ENCODE data around the gene CRNKL1. TPM values are rescaled to one million over a fixed set of nuclear protein-coding genes. Genes with fewer than 3 reads are reported as not detected.
A peak's percentile ranks its signal among the peaks of the same experiment; 100 is the strongest.

The CRNKL1 gene
- total and polyA plus RNA-seq, 7 donors, result 20.1 to 30.6 (median 23.2) TPM

- peak overlapping the region; percentile 60 for H3K4me3 ChIP-seq
- peaks cover 2 to 14% of the 10 kb centered on the region in 2 donors for H3K36me3 ChIP-seq (ENCODE audit: insufficient read depth in 1 of 2, low read depth in 1 of 2)
- no peak for TF ChIP-seq CTCF (IDR thresholded peaks at IDR 0.05)
- H3K27me3 ChIP-seq (ENCODE audit: insufficient read depth in 3 of 3, low read length in 2 of 3), result no peaks in the 10 kb centered on the region
- ATAC-seq (peak; percentile 47 to 63 (median 54)), DNase-seq (no peak)
- H3K27ac ChIP-seq, result peak overlapping the region; percentile 94
- H3K9me3 ChIP-seq, result no peaks in the 10 kb centered on the region
- intact Hi-C loops (cut with DNase I), result loop anchor here in 1 of 2 donors (5.0 kb wide), 1 partner anchor 48 kb away; no protein-coding TSS in a partner anchor
- H3K4me1 ChIP-seq, result peaks cover 26% of the 10 kb centered on the region
- 14 to 20% (median 19%) methylated on average over 4 of the region's 4 CpGs for WGBS, 3 donors
Observed at GRCh38 chr20:20089018-20089417, 36.8 kb upstream of the CRNKL1 start.

GRCh38 chr20:20085812-20086211, 33.5 kb upstream of the CRNKL1 start:
- Histone ChIP-seq H3K36me3 (ENCODE audit: insufficient read depth in 1 of 2, low read depth in 1 of 2) (no peaks in the 10 kb centered on the region), H3K9me3 (no peaks in the 10 kb centered on the region), H3K27me3 (ENCODE audit: insufficient read depth in 3 of 3, low read length in 2 of 3) (no peaks in the 10 kb centered on the region), H3K4me3 (peak overlapping the region; percentile 60), H3K27ac (peak overlapping the region; percentile 94), H3K4me1 (peaks cover 32% of the 10 kb centered on the region)
- TF ChIP-seq CTCF (IDR thresholded peaks at IDR 0.05), result no peak
- intact Hi-C loops (cut with DNase I), result loop anchor here in 1 of 2 donors (5.0 kb wide), 1 partner anchor 51 kb away; no protein-coding TSS in a partner anchor
- peak; percentile 69 to 79 (median 79) for ATAC-seq
- 10 to 15% (median 12%) methylated on average over 2 of the region's 2 CpGs for WGBS, 3 donors
- peak in 1 of 2 donors; percentile 67 for DNase-seq

GRCh38 chr20:20085071-20085470, 32.8 kb upstream of the CRNKL1 start:
- intact Hi-C loops (cut with DNase I), result loop anchor here in 1 of 2 donors (5.0 kb wide), 1 partner anchor 52 kb away; no protein-coding TSS in a partner anchor
- H3K4me3 ChIP-seq, result peak overlapping the region; percentile 60
- H3K27ac ChIP-seq, result peak overlapping the region; percentile 94
- ATAC-seq (peak; percentile 72 to 86 (median 84)), DNase-seq (peak; percentile 78 to 92)
- H3K36me3 ChIP-seq (ENCODE audit: insufficient read depth in 1 of 2, low read depth in 1 of 2), result no peaks in the 10 kb centered on the region
- no peaks in the 10 kb centered on the region for H3K27me3 ChIP-seq (ENCODE audit: insufficient read depth in 3 of 3, low read length in 2 of 3)
- peaks cover 26% of the 10 kb centered on the region for H3K4me1 ChIP-seq
- 16 to 40% (median 18%) methylated on average over 9 of the region's 9 CpGs for WGBS, 3 donors
- no peak for TF ChIP-seq CTCF (IDR thresholded peaks at IDR 0.05)
- no peaks in the 10 kb centered on the region for H3K9me3 ChIP-seq

GRCh38 chr20:20084296-20084752, 32.1 kb upstream of the CRNKL1 start:
- no peaks in the 10 kb centered on the region for H3K36me3 ChIP-seq (ENCODE audit: insufficient read depth in 1 of 2, low read depth in 1 of 2)
- no peak for TF ChIP-seq CTCF (IDR thresholded peaks at IDR 0.05)
- ATAC-seq, result peak; percentile 20 to 48 (median 40)
- WGBS, 3 donors, result 22 to 33% (median 22%) methylated on average over 8 of the region's 8 CpGs
- peak overlapping the region; percentile 94 for H3K27ac ChIP-seq
- H3K4me1 ChIP-seq, result peaks cover 20% of the 10 kb centered on the region
- H3K27me3 ChIP-seq (ENCODE audit: insufficient read depth in 3 of 3, low read length in 2 of 3), result no peaks in the 10 kb centered on the region
- H3K4me3 ChIP-seq, result peak overlapping the region; percentile 60
- intact Hi-C loops (cut with DNase I), result loop anchor here (1.0 to 5.0 kb wide), 3 partner anchors 128 to 153 kb away; no protein-coding TSS in a partner anchor
- peak; percentile 32 to 80 for DNase-seq
- H3K9me3 ChIP-seq, result no peaks in the 10 kb centered on the region

Measured in psoas muscle (tissue), 8 donors.